ENCODE results near the gene SPOCK1.

Gene SPOCK1

DNA sequence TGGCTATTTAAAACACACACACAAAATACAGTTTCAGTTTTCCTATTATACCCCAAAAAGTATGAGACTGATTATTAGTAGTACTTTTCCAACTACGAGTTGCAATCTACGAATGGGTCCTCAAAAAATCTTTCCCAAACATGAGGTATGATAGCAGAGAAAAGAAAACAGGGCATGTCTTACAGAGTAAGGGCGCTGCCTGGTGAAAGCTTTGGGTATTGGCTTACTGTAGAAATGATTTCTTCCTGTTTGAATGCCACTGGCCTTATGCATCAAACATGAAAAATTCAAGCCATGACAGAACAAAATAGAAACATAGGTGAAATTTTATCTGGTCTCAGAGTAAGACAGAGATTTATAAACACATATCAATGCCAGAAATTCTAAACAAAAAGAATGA is 448.0 kb downstream of the SPOCK1 start:
- no peak for DNase-seq

DNA sequence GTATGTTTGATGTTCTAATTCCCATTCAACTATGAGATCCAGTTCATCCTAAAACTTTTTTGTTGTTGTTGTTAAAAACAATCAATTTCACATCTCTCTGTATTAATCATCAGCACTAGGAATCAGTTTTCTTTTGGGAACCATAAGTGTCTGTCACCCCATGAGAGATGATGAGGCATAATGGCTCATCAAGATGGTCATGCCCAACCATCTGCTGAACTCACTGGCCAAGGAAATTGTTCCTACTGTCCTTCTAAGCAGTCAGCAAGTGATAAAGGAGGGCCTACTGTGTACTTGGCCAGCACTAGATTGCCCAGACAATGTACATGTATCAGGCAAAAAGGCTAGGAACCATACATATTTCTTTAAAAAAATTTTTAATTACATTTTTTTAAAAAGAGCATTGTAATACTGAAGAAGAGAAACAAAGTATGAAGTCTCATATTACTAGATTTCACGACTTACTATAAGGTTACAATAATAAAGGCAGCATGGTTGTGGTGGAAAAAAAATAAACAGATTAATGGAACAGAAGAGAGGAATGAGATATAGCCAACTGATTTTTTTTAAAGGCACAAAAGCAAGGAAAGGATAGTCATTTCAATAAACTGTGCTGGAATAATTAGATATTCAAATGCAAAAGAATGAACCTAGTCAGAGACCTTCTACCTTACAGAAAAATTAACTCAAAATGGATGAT is 458.3 kb downstream of the SPOCK1 start:
- DNase-seq: no peak

DNA sequence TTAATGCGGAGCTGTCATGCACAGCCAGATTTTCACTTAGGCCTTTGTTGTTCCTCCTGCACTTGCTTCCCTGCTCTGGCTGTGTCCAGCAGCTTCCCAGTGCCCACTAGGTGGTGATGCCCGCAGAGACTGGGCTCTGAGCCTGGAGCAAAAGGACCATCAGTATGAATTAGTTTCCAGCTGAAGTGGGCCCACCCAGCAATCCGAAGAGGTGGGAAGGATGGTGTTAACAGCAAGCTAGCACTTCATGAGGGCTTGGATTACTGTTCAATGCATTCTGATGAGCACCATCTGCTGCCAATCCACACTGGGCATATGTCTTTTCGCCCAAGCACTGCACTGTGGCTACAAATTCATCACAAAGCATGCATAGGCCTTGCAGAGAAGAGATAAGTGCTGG is 459.1 kb downstream of the SPOCK1 start:
- DNase-seq: no peak

DNA sequence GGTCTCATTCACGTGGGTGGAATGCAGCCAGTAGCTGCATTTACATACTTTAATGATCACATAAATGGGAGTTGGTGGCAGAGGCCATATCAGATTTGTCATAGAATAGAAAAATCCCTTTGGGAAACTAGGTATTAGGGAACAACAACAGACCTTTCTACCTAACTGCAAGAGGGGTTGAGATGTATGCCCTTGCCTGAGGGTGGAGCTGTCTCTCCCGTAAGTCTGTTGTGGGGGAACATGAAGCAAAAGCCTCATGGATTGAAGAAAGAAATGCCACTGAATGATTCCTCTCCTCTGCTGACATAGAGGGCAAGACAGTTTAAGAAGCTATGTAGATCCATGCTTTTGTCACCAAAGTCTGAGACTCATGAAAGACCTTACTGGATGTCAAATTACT is 461.3 kb downstream of the SPOCK1 start:
- no peak for DNase-seq

DNA sequence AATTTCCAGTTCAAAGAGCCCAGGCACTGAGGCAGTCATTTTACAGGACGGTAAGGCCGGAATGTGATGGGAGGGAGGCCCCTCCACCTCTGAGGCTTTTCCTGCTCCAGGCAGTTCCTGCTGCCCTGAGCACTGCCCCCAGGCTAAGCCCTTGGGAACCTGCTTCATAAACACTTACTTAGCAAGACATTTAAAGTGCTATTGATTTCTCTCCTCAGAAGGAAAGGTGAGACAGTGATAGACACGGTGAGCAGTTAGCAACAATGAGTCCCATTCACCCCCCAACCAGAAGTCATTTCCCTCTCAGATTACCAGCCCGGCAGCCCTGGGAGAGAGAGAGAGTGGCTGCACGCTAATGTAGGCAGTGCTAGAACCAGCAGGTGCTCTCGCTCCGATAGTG is 462.5 kb downstream of the SPOCK1 start:
- no peak for DNase-seq

DNA sequence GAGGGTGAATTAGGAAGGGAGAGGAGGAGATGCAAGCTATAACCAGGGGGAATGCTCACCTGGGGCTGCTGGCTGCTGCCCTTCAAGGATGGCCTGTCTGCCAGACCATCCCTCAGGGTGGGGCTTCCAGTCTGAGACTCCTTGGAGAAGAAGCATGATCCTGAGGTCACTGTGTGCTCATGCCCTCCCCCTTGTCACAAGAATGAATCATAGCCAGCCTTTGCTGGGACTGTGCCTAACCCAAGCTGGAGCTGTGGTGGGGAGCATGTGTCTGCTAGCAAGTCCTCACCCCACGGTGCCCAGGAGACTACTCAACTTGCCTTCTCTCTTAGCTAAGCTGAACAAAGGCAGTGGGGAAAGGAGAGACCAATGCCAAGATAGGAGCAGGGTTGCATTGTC is 463.6 kb downstream of the SPOCK1 start:
- no peak for DNase-seq

DNA sequence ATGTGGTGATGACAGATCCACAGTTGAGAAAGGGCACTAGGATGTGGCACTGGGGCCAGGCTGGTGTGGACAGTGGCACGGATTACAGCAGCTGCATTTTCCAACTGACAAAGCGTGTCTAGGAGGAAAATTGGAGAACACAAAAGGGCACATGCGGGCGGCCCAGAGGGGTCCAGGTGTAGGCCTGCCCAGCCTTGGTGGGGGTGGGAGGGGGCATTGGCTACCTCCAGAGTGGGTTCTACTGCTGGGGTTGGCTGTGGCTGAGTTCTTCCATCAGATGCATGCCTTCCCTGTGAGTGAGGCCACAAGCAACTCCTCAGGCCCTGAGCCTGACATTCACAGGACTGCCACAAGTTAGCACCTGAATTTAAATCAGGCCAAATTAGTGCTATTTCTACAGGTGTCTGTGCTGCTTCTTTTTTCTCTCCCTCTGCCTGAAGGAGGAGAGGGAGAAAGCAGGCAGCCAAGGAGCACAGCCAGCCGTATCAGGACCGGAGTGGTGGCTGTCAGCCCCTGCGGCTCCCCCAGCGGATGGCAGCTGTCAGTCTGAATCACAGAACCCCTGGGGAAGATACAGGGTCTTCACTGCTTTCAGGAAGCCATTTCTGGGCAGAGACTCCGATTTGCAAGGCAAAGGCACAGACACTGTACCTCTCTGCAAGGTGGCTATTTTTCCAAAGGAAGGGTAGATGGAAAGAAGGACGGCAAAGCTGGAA is 464.2 kb downstream of the SPOCK1 start:
- no peak for DNase-seq

DNA sequence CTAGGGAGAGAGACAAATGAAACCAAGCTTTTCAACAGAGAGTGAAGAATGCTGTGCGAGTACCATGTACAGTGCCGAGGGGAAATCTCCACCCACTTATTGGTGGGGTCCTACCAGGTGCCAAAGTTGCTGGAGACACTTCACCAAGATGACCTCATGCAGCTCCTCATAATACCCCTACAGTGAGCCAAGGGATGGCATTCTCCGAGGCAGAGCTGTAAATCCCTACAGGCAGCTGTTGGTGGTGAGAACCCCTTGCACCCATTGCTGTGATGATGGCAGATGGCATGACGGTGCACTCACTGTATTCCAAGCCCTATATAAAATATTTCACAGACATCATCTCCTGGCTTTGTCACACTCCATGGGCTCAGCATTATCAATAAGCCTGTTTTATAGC is 464.9 kb downstream of the SPOCK1 start:
- no peak for DNase-seq

DNA sequence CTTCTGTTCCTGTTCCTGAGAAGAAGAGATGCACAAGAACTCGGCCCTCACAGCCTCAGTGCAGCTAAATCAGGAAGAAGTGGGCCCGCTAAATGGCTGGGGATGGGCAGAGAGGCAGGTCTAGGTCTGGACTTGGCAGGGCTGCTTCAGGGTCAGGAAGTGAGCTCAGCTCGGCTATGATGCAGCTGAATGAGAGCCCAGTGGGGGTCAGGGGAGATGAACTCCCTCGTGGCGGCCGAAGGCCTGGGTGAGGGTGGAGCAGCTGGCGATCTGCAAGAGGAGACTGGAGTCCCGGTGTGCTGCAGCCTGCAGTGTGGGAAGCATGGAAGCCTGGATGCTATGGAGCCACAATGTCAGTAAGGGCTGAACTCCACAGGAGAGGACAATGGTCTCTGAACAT is 466.2 kb downstream of the SPOCK1 start:
- DNase-seq: no peak

DNA sequence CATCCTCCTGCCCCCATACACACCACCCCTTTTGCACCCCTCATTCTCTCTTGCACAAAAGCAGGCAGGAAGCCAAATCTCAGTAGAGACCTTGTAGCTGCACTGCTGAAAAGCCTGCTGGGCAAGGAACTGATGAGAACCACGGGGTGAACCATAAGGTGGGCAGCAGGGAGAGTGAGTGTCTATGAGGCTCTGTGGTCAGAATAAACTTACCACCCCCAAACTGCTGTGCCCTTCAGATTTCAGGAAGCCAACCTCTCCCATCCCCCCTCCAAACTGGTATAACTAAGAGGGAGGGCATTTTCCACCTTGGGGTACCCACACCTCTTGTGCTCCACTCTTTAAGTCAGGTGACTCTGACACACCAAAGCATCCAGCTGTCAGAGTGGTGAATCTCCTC is 471.4 kb downstream of the SPOCK1 start:
- no peak for DNase-seq

DNA sequence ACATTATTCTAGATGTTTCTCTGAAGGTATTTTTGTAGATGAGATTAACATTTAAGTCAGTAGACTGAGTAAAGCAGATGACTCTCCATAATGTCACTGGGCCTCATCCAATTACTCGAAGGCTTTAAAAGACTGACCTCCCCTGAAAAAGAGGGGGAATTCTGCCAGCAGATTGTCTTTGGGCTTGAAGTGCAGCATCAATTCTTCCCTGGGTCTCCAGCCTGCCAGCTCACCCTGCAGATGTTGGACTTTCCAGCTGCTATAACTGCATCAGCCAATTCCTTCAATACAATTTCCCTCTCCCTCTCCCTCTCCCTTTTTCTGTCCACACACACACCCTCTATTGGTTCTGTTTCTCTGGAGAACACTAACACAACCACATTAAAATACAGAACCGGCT is 472.8 kb downstream of the SPOCK1 start:
- DNase-seq: no peak

DNA sequence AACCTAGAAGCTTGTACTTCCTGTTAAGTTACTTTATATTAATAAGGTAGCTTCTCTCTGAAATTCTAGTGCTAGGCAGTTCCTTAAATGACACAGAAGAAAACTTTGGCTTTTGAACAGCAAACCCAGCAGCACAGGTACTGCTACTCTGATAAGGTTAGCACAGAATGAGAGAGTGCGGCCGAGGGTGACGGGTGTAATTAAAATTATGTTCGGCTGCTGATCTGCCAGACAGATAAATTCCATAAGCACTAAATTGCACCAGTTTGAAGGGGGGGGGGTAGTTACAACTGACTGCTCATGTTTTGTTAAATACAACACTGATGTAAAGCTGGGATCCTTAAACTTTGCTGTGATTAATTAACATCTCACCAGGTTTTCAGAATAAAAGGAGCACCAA is 475.1 kb downstream of the SPOCK1 start:
- no peak for DNase-seq

DNA sequence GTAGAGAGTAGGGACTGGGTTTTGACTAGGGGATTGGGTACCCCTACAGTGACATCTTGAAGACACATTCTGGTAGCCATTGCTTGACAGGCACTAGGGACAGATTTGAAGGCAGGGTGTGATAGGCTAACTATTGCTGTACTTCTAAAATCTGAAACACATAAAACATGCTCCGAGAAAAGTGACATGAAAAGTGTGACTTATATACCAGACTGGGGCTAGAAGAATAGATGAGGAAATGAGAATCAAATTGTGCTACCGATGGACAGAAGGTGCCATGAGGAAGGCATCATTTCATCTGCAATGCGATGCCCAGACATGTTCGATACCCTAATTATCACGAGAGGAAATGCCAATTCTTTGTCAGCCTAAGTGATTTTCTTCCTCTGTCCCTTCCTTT is 475.8 kb downstream of the SPOCK1 start:
- no peak for DNase-seq

DNA sequence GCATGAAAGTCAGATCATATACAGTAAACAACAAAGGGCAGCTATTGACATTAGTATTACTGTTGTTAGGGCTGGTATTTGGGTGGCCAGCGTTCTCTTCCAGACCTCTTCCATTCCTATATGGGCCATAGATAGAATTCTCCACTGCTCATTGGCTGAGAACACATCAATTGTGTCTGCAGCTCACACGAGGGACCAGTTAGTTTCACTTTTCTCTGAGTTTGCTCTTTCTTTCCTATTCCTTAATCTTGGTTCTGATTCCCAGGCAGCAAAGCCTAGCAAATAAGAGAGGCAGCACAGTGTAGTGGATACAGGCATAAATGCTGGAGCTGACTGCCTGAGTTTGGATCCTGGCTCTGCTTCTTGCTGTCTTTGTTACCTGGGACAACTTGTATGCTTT is 476.4 kb downstream of the SPOCK1 start:
- DNase-seq: no peak

DNA sequence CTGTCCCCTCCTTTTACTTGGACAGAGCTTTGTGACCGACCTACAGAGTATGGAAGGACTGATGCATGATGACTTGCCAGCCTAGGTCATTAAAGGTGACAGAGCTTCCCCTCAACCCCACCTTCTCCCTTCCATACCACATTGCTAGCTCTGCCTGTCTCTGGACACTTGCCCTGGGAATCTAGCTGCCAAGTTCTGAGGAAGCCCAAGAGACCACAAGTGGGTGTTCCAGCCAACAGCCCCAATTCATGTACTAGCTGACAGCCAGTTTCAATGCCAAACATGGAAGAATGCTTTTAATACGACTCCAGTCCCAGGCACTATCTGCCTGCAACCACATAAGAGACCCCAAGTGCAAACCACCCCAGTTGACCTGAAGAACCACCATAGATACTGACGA is 477.1 kb downstream of the SPOCK1 start:
- DNase-seq: no peak

DNA sequence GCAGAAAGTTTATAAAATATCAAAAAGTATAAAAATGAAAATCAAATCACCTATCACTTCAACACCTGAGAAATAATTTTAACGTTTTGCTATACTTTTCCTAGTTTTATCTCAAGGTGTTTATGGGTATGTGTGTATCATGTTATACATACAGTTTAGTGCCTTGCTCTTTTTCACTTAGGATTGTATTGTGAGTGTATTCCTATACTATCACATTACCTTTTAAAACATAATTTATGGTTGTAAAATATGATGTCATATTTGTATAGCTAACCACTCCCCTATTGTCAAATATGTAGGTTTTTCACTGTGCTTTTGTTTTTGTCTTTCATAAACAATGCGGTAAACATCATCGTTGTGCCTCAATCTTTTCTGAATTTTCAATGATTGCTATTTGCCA is 479.9 kb downstream of the SPOCK1 start:
- DNase-seq: no peak

DNA sequence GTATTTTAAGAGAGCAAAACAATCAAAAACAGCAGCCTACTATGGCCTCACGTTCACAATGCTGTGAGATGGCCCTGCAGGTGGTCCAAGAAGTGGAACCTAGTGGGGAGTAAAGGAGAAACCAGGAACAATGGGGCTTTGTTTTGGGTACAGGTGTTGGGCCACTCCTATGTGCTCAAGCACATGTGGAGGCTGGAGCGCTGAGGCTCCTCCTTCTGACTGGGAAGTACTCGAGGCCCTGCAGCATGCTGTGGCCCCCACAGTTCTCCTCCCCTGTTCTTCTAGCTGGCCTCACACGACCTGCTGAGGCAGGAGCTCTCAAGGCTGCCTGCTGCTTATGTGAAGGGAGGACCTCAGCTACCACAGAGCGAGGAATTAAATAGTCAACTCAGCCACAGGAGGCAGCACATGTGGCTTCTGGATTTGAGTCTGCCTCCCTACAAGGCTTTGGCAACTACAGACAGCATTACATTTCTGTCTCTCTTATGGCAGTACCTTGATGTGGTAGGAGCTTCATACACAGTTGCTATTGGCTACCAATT is 482.3 kb downstream of the SPOCK1 start:
- no peak for DNase-seq

DNA sequence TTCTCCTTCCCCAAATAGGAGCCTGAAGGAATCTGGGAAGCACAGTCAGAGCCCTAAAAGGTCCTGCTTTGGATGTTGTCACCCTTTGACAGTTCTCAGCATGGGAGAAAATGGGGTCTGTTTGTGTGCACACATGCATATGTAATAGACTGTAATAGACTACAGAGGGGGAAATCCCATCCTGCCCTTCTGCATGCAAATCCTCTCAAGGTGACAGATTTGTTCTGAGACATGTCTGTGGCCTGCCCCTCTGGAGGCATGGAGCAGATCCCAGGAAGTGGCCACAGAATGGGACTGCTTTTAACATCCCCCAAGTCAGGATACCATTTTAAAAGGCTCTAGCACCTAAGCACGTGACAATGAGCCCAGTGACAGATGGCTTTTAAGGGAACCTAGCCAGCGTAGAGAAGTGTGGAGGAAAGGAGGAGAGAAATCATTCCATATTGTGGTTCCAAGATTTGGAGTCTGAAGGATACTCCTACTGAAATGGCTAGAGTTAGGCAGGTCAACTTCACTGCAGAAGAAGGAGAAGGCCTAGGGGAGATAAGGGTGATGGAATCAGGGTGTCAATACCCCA is 483.5 kb downstream of the SPOCK1 start:
- no peak for DNase-seq

DNA sequence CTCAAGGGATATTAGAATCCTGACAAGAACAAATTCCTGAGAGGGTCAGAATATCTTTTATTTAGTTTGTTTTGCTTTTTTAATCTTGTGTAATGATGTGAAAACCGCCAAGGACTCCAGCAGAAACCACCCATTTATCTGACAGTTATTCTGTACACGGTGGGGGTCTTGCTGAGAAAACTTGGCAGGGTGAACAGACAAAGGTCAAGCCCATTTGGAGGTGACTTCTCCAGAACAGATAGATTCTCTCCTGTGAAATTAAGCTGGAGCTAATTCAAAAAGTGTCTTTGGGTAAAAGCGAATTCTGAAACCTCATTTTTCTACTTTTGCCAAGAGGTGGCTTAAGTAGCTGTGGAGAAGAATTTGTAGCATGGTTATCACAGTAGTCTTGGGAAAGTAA is 484.4 kb downstream of the SPOCK1 start:
- DNase-seq: no peak

DNA sequence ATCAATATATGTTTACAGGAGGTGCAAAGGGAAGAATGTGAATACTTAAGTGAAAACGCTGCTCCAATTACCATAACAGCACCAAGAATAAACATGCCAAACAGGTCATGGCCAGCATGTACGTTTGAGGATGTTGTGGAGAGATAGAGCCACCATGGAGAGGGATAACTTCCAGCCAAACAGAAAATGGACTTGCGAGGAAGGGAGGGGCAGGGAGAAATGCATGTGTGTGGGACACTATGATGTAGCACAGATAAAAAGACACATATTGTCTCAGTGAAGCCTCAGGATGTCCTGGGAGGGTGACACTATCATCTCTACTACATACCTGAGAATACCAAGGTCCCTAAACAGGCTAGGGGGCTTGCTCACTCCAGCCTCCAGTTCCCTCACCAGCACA is 488.9 kb downstream of the SPOCK1 start:
- no peak for DNase-seq

DNA sequence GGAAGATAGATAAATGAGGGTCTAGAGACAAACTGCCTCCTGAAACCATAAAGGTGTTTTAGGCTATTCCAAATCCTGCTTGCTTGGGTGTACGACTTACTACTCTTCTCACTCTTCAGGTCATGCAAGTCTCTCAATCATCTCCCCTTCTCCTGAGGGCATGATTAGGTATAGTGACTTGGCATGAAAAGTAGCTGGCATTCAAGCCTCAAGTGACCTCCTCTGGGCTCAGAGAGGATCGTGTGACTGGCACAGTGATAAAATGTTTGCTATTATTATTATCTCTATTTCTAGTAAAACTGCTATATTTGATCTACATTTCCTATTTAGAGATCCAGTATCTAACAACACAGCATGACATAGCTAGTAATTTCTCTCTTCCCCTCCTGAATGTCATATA is 494.8 kb downstream of the SPOCK1 start:
- no peak for DNase-seq

DNA sequence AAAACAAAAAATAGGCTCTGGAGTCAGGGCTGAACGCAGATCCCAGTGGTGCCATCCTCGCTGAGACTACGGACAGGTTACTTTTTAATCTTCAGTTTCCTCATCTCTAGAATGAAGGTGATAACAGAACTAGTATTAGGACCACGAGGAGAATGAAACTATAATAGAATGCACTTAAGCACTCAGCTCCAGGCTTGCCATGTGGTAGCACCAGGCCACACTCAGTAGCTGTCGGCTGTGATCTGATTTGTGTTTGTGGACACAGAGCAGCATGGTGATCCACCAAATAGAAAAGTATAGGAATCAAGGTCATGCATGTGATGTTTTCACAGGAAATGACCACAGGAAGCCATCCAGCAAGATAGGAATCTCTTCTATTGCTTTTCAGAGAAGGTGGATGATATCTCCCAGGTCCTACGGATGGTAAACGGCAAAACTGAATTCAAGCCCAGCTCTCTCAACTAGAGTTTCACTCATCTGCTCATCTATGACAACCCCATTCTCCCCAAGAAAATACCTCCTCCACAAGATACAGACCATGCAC is 498.0 kb downstream of the SPOCK1 start:
- no peak for DNase-seq

DNA sequence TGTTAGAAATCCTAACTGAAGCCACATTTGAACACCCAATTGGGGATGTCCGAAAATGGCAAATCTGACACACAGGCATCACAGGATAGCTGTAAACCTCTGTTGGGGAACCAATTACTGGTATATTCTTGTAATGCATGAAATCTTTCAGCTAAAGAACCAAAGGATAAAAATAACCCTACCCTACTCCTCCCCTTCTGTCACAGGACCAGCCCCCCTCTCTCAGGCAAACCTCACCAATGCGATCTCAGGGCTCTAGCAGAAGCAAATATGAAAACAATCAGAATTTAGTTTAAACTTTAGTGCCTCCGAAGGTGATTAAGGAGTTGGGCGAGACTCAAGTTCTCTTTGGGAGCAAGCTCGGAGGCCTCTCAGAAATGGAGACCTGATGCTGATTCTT is 499.3 kb downstream of the SPOCK1 start:
- DNase-seq: no peak

DNA sequence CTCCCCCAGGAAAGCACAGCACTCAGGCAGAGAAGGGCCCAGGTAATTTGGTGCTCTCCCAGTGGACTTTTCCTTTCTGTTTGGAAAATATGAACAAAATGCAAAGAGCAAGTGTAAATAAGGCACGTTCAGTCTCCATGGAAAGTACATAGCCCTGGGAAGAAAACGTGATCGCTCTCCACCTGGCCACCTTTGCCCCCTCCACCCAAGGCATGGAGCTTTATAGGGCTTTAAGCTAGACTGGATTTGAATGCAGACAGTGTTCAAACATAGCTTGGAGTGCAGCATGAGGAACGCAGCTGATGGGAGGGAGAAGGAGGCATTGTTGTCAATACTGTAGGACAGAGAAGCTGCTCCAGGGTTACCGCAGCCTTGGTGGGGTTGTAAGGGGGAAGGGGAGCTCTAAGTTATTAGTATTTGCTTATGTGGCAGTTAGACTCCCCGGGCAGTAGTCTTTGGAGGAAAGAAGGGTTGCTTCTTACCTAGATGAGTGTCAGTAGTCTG is 500.2 kb downstream of the SPOCK1 start:
- no peak for DNase-seq
